A549 (cell line): ENCODE results near the gene BABAM1. TPM values are rescaled to one million over a fixed set of nuclear protein-coding genes. Genes with fewer than 3 reads are reported as not detected.

Source experiments
- ATAC-seq, 2 experiments: fragments of 200-7000 bp in 1 of 2; fragments of >200 bp in 1 of 2; cut with Nextera tagmentation in 1 of 2; cut with Tn5 transposase in 1 of 2; 3 replicates each; pipeline versions ENCODE4 v1.8.0 to v1.9.1; 2018 to 2020; ENCODE audit warnings: mild to moderate bottlenecking in 1 of 2, moderate library complexity in 1 of 2
- CTCF ChIA-PET: fragments of 300-600 bp; sonication (Branson Sonifier 250); formaldehyde crosslinking; extraction: SDS; loops from one replicate; lab custom pipeline; 2021; ENCODE audit warnings: antibody characterized with exemption, inconsistent platforms; lab: Yijun Ruan, JAX
- POLR2A ChIA-PET: fragments of 350-600 bp; formaldehyde crosslinking; extraction: SDS; loops from one replicate; lab custom pipeline; 2021; ENCODE audit warnings: antibody characterized with exemption, inconsistent platforms; lab: Yijun Ruan, JAX
- DNase-seq, 2 experiments: peaks; one replicate each; pipeline versions ENCODE4 v3.0.0 to v3.0.0-alpha.2; 2011 to 2016; ENCODE audit warnings: low read depth in 1 of 2, low spot score in 1 of 2
- FAIRE-seq: peaks from 2 replicates; lab custom pipeline; 2011; peaks lifted over from hg19 to GRCh38; lab: Jason Lieb, UNC
- H3K27ac ChIP-seq, 2 experiments: fragments of >200 bp; sonication (Bioruptor Twin); formaldehyde crosslinking; 3 replicates each; pipeline ENCODE4 v1.5.1; 2016 to 2017
- H3K4me1 ChIP-seq: fragments of >200 bp; sonication (Bioruptor Twin); formaldehyde crosslinking; 3 replicates; pipeline ENCODE4 v1.6.1; 2016
- H3K4me2 ChIP-seq: fragments of >200 bp; sonication (Bioruptor Twin); formaldehyde crosslinking; 3 replicates; pipeline ENCODE4 v1.6.1; 2016
- H3K4me3 ChIP-seq: fragments of >200 bp; sonication (Bioruptor Twin); formaldehyde crosslinking; 3 replicates; pipeline ENCODE4 v1.5.1; 2016
- H3K9me3 ChIP-seq: fragments of >200 bp; sonication (Bioruptor Twin); formaldehyde crosslinking; 3 replicates; pipeline ENCODE4 v1.6.1; 2016
- BHLHE40 ChIP-seq: IDR thresholded peaks from 2 replicates; pipeline ENCODE4 v1.6.1; 2012; ENCODE audit warnings: low read depth, low read length, inconsistent platforms
- CBX8 ChIP-seq: fragments of 200-600 bp; sonication (generic); IDR thresholded peaks from 2 replicates; pipeline ENCODE4 v1.6.1; 2016
- CEBPB ChIP-seq, 2 experiments: fragments of >200 bp in 1 of 2; sonication (Bioruptor Twin) in 1 of 2; formaldehyde crosslinking in 1 of 2; IDR thresholded peaks; 2 replicates each; pipeline ENCODE4 v1.6.1; 2012 to 2016
- CTCF ChIP-seq: fragments of >200 bp; sonication (Bioruptor Twin); formaldehyde crosslinking; IDR thresholded peaks from 3 replicates; pipeline ENCODE4 v1.5.1; 2016
- EHF ChIP-seq: fragments of 250-450 bp; sonication (Bioruptor Pico); IDR thresholded peaks from 2 replicates; pipeline ENCODE4 v1.5.0; 2020; ENCODE audit warnings: mild to moderate bottlenecking
- EHMT2 ChIP-seq: fragments of 200-600 bp; sonication (generic); IDR thresholded peaks from 2 replicates; pipeline ENCODE4 v1.6.1; 2016; ENCODE audit warnings: antibody characterized with exemption, low read depth, mild to moderate bottlenecking, moderate library complexity
- EP300 ChIP-seq, 2 experiments: fragments of >200 bp; sonication (Bioruptor Twin); formaldehyde crosslinking; IDR thresholded peaks; 2 replicates in 1 of 2; 3 replicates in 1 of 2; pipeline ENCODE4 v1.6.1; 2016 to 2017
- ESRRA ChIP-seq: fragments of 150-350 bp; IDR thresholded peaks from 2 replicates; pipeline ENCODE4 v1.6.1; 2014; ENCODE audit warnings: mild to moderate bottlenecking, low read length, borderline replicate concordance
- FOSL2 ChIP-seq, 2 experiments: fragments of 450-650 bp in 1 of 2; fragments of >200 bp in 1 of 2; sonication (Bioruptor Twin) in 1 of 2; formaldehyde crosslinking; IDR thresholded peaks; 2 replicates each; pipeline versions ENCODE4 v1.5.0 to v1.6.1; 2016 to 2020; ENCODE audit warnings: mild to moderate bottlenecking in 1 of 2, moderate library complexity in 1 of 2
- HEYL ChIP-seq: fragments of 250-450 bp; sonication (Bioruptor Pico); IDR thresholded peaks from 2 replicates; pipeline ENCODE4 v1.8.0; 2021; ENCODE audit warnings: mild to moderate bottlenecking, moderate library complexity
- HMGXB4 ChIP-seq: fragments of 250-450 bp; sonication (Bioruptor Pico); IDR thresholded peaks from 2 replicates; pipeline ENCODE4 v1.5.0; 2021; ENCODE audit warnings: mild to moderate bottlenecking, moderate library complexity, borderline replicate concordance
- HOXB13 ChIP-seq: fragments of 250-450 bp; sonication (Bioruptor Pico); IDR thresholded peaks from 2 replicates; pipeline ENCODE4 v1.5.0; 2020; ENCODE audit warnings: low read depth, mild to moderate bottlenecking, moderate library complexity
- JUN ChIP-seq, 2 experiments: fragments of >200 bp; sonication (Bioruptor Twin); formaldehyde crosslinking; IDR thresholded peaks; 2 replicates in 1 of 2; 3 replicates in 1 of 2; pipeline ENCODE4 v1.6.1; 2016 to 2017
- JUNB ChIP-seq: fragments of >200 bp; sonication (Bioruptor Twin); formaldehyde crosslinking; IDR thresholded peaks from 2 replicates; pipeline ENCODE4 v1.6.1; 2016
- KDM1A ChIP-seq: fragments of 200-600 bp; sonication (generic); IDR thresholded peaks from 2 replicates; pipeline ENCODE4 v1.6.1; 2016; ENCODE audit warnings: low read depth, mild to moderate bottlenecking
- MAFK ChIP-seq: fragments of 450-650 bp; IDR thresholded peaks from 2 replicates; pipeline ENCODE4 v1.6.1; 2014; ENCODE audit not compliant: partially characterized antibody
- MAZ ChIP-seq: fragments of 150-350 bp; IDR thresholded peaks from 2 replicates; pipeline ENCODE4 v1.6.1; 2014; ENCODE audit warnings: antibody characterized with exemption, low read depth, low read length, borderline replicate concordance
- NFE2L2 ChIP-seq: fragments of 150-350 bp; conservative IDR thresholded peaks from 2 replicates; pipeline ENCODE4 v1.6.1; 2014; ENCODE audit warnings: low read length
- RAD21 ChIP-seq, 2 experiments: fragments of >200 bp in 1 of 2; sonication (Bioruptor Twin) in 1 of 2; formaldehyde crosslinking in 1 of 2; IDR thresholded peaks in 1 of 2; conservative IDR thresholded peaks in 1 of 2; 2 replicates in 1 of 2; 3 replicates in 1 of 2; pipeline ENCODE4 v1.6.1; 2012 to 2018; ENCODE audit warnings: inconsistent platforms in 1 of 2
- RFX5 ChIP-seq: fragments of 450-650 bp; IDR thresholded peaks from 2 replicates; pipeline ENCODE4 v1.7.1; 2014; ENCODE audit warnings: antibody characterized with exemption, mild to moderate bottlenecking, moderate library complexity
- USF2 ChIP-seq: fragments of 450-650 bp; IDR thresholded peaks from 2 replicates; pipeline ENCODE4 v1.6.1; 2014; ENCODE audit warnings: antibody characterized with exemption
- ZC3H11A ChIP-seq: fragments of 450-650 bp; IDR thresholded peaks from 2 replicates; pipeline ENCODE4 v1.6.1; 2014; ENCODE audit warnings: antibody characterized with exemption, mild to moderate bottlenecking
- WGBS: methylation state at CpG from one replicate; pipeline ENCODE4 v1.1.6; 2017; ENCODE audit errors: missing lambda C conversion rate; 5-methylcytosine and 5-hydroxymethylcytosine counted together
- polyA plus RNA-seq, 4 experiments: library from polyadenylated mRNA; depleted of rRNA in 3 of 4; stranded (reverse); fragments of >200 nt; fragmentation: RNase III in 1 of 4; extraction: RNeasy Plus Mini Kit Qiagen cat#74134 plus additional on column Dnase treatment in 1 of 4; gene quantifications; 2 replicates in 3 of 4; 3 replicates in 1 of 4; pipeline ENCODE4 v1.2.3, GENCODE V29; 2011 to 2017

Gene BABAM1
- polyA plus RNA-seq, 2 of the 4 experiments (the other 2 are of a cell fraction): 56.0 to 67.6 TPM

GRCh38 chr19:17296273-17296672 is 29.0 kb downstream of the BABAM1 start:
- WGBS: 25% methylated on average over 4 of the region's 4 CpGs
- ChIA-PET POLR2A (interaction anchor here (0.7 kb wide), 1 partner anchor 30 kb away, joined by 3 read pairs; no protein-coding TSS in a partner anchor), CTCF (interaction anchor here (1.0 to 9.0 kb wide), 2 partner anchors 9 to 39 kb away, joined by 3 to 98 read pairs; partner anchors contain the start of genes ABHD8, DDA1 and MRPL34)
- H3K9me3 ChIP-seq: 0 out of 3 replicates have a peak, but pooled peaks cover 3% of the 10 kb centered on the region
- H3K4me3 ChIP-seq: no peak overlapping the region
- peak; percentile 65 to 73 for DNase-seq
- H3K4me1 ChIP-seq: peaks cover 23% of the 10 kb centered on the region; the same call in 2 of the 3 replicates
- H3K4me2 ChIP-seq: peak overlapping the region; percentile 21; the same call in 1 of the 3 replicates
- no peak for FAIRE-seq
- TF ChIP-seq MAFK (no peak), HMGXB4 (CRISPR knock-in tag) (no peak), FOSL2 (IDR thresholded peaks at IDR 0.05) (no peak), FOSL2 (CRISPR knock-in tag; IDR thresholded peaks at IDR 0.05) (peak; percentile 39; the same call in 1 of the 2 replicates), HEYL (no peak), EHMT2 (no peak), CEBPB (IDR thresholded peaks at IDR 0.05) (no peak), ZC3H11A (no peak)
- H3K27ac ChIP-seq: peak overlapping the region; percentile 2 to 40; a peak in 3 of 6 replicates
- ATAC-seq: 0 out of 6 replicates have a peak, but pooled peaks of 1 of the 2 experiments have one; percentile 23

- ChIA-PET POLR2A (no interaction called here), CTCF (interaction anchor here (1.0 to 9.0 kb wide), 2 partner anchors 9 to 39 kb away, joined by 3 to 98 read pairs; partner anchors contain the start of genes ABHD8, DDA1 and MRPL34)
- H3K27ac ChIP-seq: peak overlapping the region in 1 of 2 experiments; percentile 40; a peak in 1 of 6 replicates
- 0 out of 3 replicates have a peak, but pooled peaks cover 3% of the 10 kb centered on the region for H3K9me3 ChIP-seq
- H3K4me3 ChIP-seq: no peak overlapping the region
- peaks cover 20% of the 10 kb centered on the region; the same call in 2 of the 3 replicates for H3K4me1 ChIP-seq
- 93% methylated on average over 6 of the region's 6 CpGs for WGBS
- TF ChIP-seq RAD21 (conservative IDR thresholded peaks at IDR 0.05 in 1 of 2, IDR thresholded peaks at IDR 0.05 in 1 of 2) (no peak), EP300 (IDR thresholded peaks at IDR 0.05) (no peak), RFX5 (no peak), BHLHE40 (no peak), ESRRA (no peak), HMGXB4 (CRISPR knock-in tag) (no peak), HOXB13 (no peak), NFE2L2 (no peak), CTCF (no peak), EHF (no peak), JUN (IDR thresholded peaks at IDR 0.05) (no peak), KDM1A (no peak), MAFK (no peak), CBX8 (no peak), JUNB (no peak), USF2 (no peak), MAZ (no peak), ZC3H11A (no peak)
- FAIRE-seq (no peak), ATAC-seq (no peak), DNase-seq (no peak)
- H3K4me2 ChIP-seq: no peak overlapping the region
Measured at GRCh38 chr19:17296976-17297375, 29.7 kb downstream of the BABAM1 start.
